Transverse colon (tissue), 4 donors: ENCODE data around the gene TPST2. TPM values are rescaled to one million over a fixed set of nuclear protein-coding genes. Genes with fewer than 3 reads are reported as not detected.

Experiments used
- DNase-seq: peaks from one replicate; pipeline ENCODE4 v3.0.0-alpha.2; 2019
- H3K27ac ChIP-seq, 4 donors: fragments of 200-600 bp; sonication (generic); 2 replicates each; pipeline ENCODE4 v1.5.1; 2016 to 2018; ENCODE audit warnings: inconsistent platforms in 4 of 4
- H3K27me3 ChIP-seq: fragments of 200-600 bp; sonication (generic); 2 replicates; pipeline ENCODE4 v1.5.1; 2017; ENCODE audit warnings: inconsistent platforms
- H3K36me3 ChIP-seq, 4 donors: fragments of 200-600 bp; sonication (generic); 2 replicates each; pipeline ENCODE4 v1.5.1; 2017 to 2019; ENCODE audit warnings: inconsistent platforms in 4 of 4
- H3K4me1 ChIP-seq, 4 donors: fragments of 200-600 bp; sonication (generic); 2 replicates each; pipeline ENCODE4 v1.5.1; 2017 to 2020; ENCODE audit warnings: inconsistent platforms in 4 of 4
- H3K4me3 ChIP-seq, 4 donors: fragments of 200-600 bp; sonication (generic); 1 replicate in 1 of 4; 2 replicates in 3 of 4; pipeline versions ENCODE4 v1.5.1 to v1.6.1; 2017 to 2019; ENCODE audit warnings: inconsistent platforms in 4 of 4
- H3K9me3 ChIP-seq, 2 donors: fragments of 200-600 bp; sonication (generic); 2 replicates each; pipeline ENCODE4 v1.5.1; 2017 to 2019; ENCODE audit warnings: inconsistent platforms in 2 of 2
- CTCF ChIP-seq, 5 experiments: fragments of 200-600 bp in 3 of 5; fragments of 450-650 bp in 2 of 5; sonication (generic) in 3 of 5; IDR thresholded peaks; 1 replicate in 2 of 5; 2 replicates in 3 of 5; pipeline ENCODE4 v1.5.1; 2016 to 2017; ENCODE audit warnings: antibody characterized with exemption in 5 of 5, inconsistent platforms in 3 of 5, mild to moderate bottlenecking in 2 of 5, moderate library complexity in 1 of 5
- EP300 ChIP-seq: sonication (generic); formaldehyde crosslinking; IDR thresholded peaks from one replicate; pipeline ENCODE4 v1.6.1; 2017; ENCODE audit warnings: antibody characterized with exemption, low read depth
- POLR2A ChIP-seq: fragments of 450-650 bp; IDR thresholded peaks from one replicate; pipeline ENCODE4 v1.6.1; 2016; ENCODE audit warnings: antibody characterized with exemption, mild to moderate bottlenecking, moderate library complexity
- POLR2AphosphoS5 ChIP-seq, 3 donors: sonication (generic); formaldehyde crosslinking; IDR thresholded peaks; one replicate each; pipeline ENCODE4 v1.6.1; 2016; ENCODE audit warnings: antibody characterized with exemption in 3 of 3
- WGBS, 2 donors: methylation state at CpG; one replicate each; pipeline ENCODE4 v1.1.5; 2018; ENCODE audit warnings: low coverage in 1 of 2; 5-methylcytosine and 5-hydroxymethylcytosine counted together
- in situ Hi-C, 4 donors: fragments of 200-750 bp; cut with MboI; loops; one replicate each; pipeline versions ENCODE4 v1.15.0 to v1.15.1; 2017; ENCODE audit warnings: low sequenced_read_pairs in 3 of 4, low pct_ligation_motif_present in 1 of 4, low pct_unique_long_range_greater_than_20kb in 1 of 4
- intact Hi-C: fragments of 100-400 bp; cut with DNase I; formaldehyde crosslinking; loops from one replicate; pipeline ENCODE4 v1.15.1; 2023; ENCODE audit warnings: low total_unique reads
- total RNA-seq, 4 donors: library from RNA; depleted of rRNA; stranded (reverse); fragments of >200 nt; gene quantifications; one replicate each; pipeline ENCODE4 v1.1.0, GENCODE V29; 2016

Gene TPST2
- total RNA-seq, 4 donors from 2014 or later, result 14.3 to 35.6 (median 26.8) TPM

- Histone ChIP-seq H3K27me3 (no peaks in the 10 kb centered on the region), H3K27ac (no peak overlapping the region), H3K36me3 (peaks cover 0 to 8% (median 3%) of the 10 kb centered on the region in 4 donors), H3K4me3 (no peak overlapping the region), H3K4me1 (peaks cover 7 to 25% (median 16%) of the 10 kb centered on the region in 4 donors), H3K9me3 (no peaks in the 10 kb centered on the region)
- 92% methylated on average over 12 of the region's 12 CpGs for WGBS, 2 donors
- no peak for DNase-seq
- intact Hi-C loops (no loop called here), in situ Hi-C loops (no loop called here)
- TF ChIP-seq EP300 (no peak), POLR2A (no peak), POLR2AphosphoS5 (IDR thresholded peaks at IDR 0.05) (no peak), CTCF (IDR thresholded peaks at IDR 0.05) (no peak)
These were observed 75.3 kb downstream of the TPST2 start for GRCh38 chr22:26514419-26515161.

- TF ChIP-seq CTCF (IDR thresholded peaks at IDR 0.05) (no peak), POLR2A (no peak), EP300 (no peak), POLR2AphosphoS5 (IDR thresholded peaks at IDR 0.05) (no peak)
- H3K36me3 ChIP-seq, result peaks cover 0 to 15% (median 7%) of the 10 kb centered on the region in 4 donors
- H3K4me3 ChIP-seq, result no peak overlapping the region
- intact Hi-C loops (no loop called here), in situ Hi-C loops (no loop called here)
- no peaks in the 10 kb centered on the region for H3K9me3 ChIP-seq
- no peak overlapping the region for H3K27ac ChIP-seq
- WGBS, 2 donors, result 20 to 33% methylated on average over 1 of the region's 1 CpG
- no peak for DNase-seq
- no peaks in the 10 kb centered on the region for H3K27me3 ChIP-seq
- peaks cover 7 to 25% (median 16%) of the 10 kb centered on the region in 4 donors for H3K4me1 ChIP-seq
These were observed 76.1 kb downstream of the TPST2 start for GRCh38 chr22:26513838-26514237.

GRCh38 chr22:26512149-26512793, 77.7 kb downstream of the TPST2 start, which contains the start of gene TFIP11:
TSS of gene TFIP11 (minus strand) at chr22:26512473. CDS start at chr22:26510272, 2,201 bp downstream.
- peak; percentile 86 to 94 (median 92) for TF ChIP-seq POLR2AphosphoS5 (IDR thresholded peaks at IDR 0.05)
- no peak for TF ChIP-seq CTCF (IDR thresholded peaks at IDR 0.05)
- TF ChIP-seq EP300, result no peak
- peak; percentile 78 for TF ChIP-seq POLR2A
- peak; percentile 96 for DNase-seq
- H3K27me3 ChIP-seq, result no peaks in the 10 kb centered on the region
- intact Hi-C loops, result no loop called here
- H3K4me1 ChIP-seq, result peaks cover 7 to 25% (median 16%) of the 10 kb centered on the region in 4 donors
- peak within 1 kb of the TSS; percentile 71 to 88 (median 81) for H3K27ac ChIP-seq
- peaks cover 0 to 29% (median 8%) of the 10 kb centered on the region in 4 donors for H3K36me3 ChIP-seq
- H3K9me3 ChIP-seq, result no peaks in the 10 kb centered on the region
- in situ Hi-C loops, result no loop called here
- peak within 1 kb of the TSS; percentile 62 to 91 (median 84) for H3K4me3 ChIP-seq
- 0% methylated on average over 1 to 40 of the region's 40 CpGs for WGBS, 2 donors

- in situ Hi-C loops, result no loop called here
- no peak overlapping the region for H3K27ac ChIP-seq
These were observed 81.8 kb downstream of the TPST2 start for GRCh38 chr22:26508148-26508547.

More at GRCh38 chr22:26508148-26508547, 81.8 kb downstream of the TPST2 start:
- TF ChIP-seq POLR2A, result no peak
- TF ChIP-seq POLR2AphosphoS5 (IDR thresholded peaks at IDR 0.05), result no peak
- TF ChIP-seq CTCF (IDR thresholded peaks at IDR 0.05), result no peak
- no peak for TF ChIP-seq EP300
- peaks cover 0 to 69% (median 31%) of the 10 kb centered on the region in 4 donors for H3K36me3 ChIP-seq
- H3K4me3 ChIP-seq, result no peak overlapping the region
- intact Hi-C loops, result no loop called here
- peaks cover 7 to 27% (median 12%) of the 10 kb centered on the region in 4 donors for H3K4me1 ChIP-seq
- H3K27me3 ChIP-seq, result no peaks in the 10 kb centered on the region
- H3K9me3 ChIP-seq, result no peaks in the 10 kb centered on the region
- no peak for DNase-seq
